Activated naive CD8-positive, alpha-beta T cell treated with anti-CD3 and anti-CD28 coated beads, Interleukin-2, amount 10 ng/mL, durations not matched to agents 7 days and 5 days (primary cell): ENCODE data around the gene HAX1. TPM values are rescaled to one million over a fixed set of nuclear protein-coding genes. Genes with fewer than 3 reads are reported as not detected.
"Not testable (repeated sequence)": the region's sequence is repeated elsewhere in the genome, so short reads cannot be mapped to it uniquely, and the experiment has no call there.

ENCODE experiments used
- ATAC-seq: fragments of 150-1000 bp; cut with Tn5 transposase; one replicate; pipeline ENCODE4 v1.10.0; 2021; ENCODE audit warnings: low read depth, moderate library complexity
- POLR2A ChIA-PET: fragments of 350-600 bp; sonication (Branson Sonifier 250); formaldehyde crosslinking; loops from one replicate; lab custom pipeline; 2021; ENCODE audit warnings: antibody characterized with exemption; lab: Charles Lee
- DNase-seq: peaks from one replicate; pipeline ENCODE4 v3.0.0; 2021
- H3K27ac Mint-ChIP-seq: one replicate; pipeline ENCODE4 v1.8.0; 2022; ENCODE audit warnings: mild to moderate bottlenecking, mixed read lengths
- H3K27me3 Mint-ChIP-seq: one replicate; pipeline ENCODE4 v1.8.0; 2022; ENCODE audit warnings: mild to moderate bottlenecking, moderate library complexity, mixed read lengths
- H3K36me3 Mint-ChIP-seq: one replicate; pipeline ENCODE4 v1.8.0; 2021; ENCODE audit warnings: mild to moderate bottlenecking, mixed read lengths
- H3K4me1 Mint-ChIP-seq: one replicate; pipeline ENCODE4 v1.8.0; 2021; ENCODE audit warnings: mixed read lengths
- H3K4me3 Mint-ChIP-seq: one replicate; pipeline ENCODE4 v1.8.0; 2022; ENCODE audit warnings: mild to moderate bottlenecking, moderate library complexity, mixed read lengths
- H3K9me3 Mint-ChIP-seq: one replicate; pipeline ENCODE4 v1.8.0; 2021; ENCODE audit warnings: mixed read lengths
- total RNA-seq, 2 experiments: library from RNA; stranded (reverse); gene quantifications; one replicate each; pipeline ENCODE4 v1.2.3, GENCODE V29; 2021

The HAX1 gene
- total RNA-seq, 2 experiments from 2014 or later = 99.7 to 102 TPM

DNA sequence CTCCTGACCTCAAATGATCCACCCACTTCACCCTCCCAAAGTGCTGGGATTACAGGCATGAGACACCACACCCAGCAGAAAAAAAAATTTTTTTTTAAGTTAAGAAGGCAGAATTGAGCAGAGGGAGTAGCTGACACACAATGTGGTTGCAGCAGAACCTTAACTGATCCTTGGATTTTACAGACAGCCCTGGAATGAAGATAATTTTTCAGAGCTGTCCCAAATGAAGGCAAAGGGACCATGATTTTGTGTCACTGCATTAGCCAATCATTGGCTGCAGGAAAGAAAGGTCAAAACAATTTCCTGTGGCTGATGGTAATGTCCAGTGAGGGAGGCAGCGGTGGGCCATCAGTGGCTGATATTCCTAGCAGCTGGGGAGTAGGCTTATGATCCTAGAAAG lies 29.2 kb downstream of the HAX1 start:
- H3K27me3 Mint-ChIP-seq = peaks cover 5% of the 10 kb centered on the region
- no peaks in the 10 kb centered on the region for H3K4me1 Mint-ChIP-seq
- H3K4me3 Mint-ChIP-seq = no peak overlapping the region
- no peak for DNase-seq
- ATAC-seq = no peak
- POLR2A ChIA-PET = no interaction called here
- H3K27ac Mint-ChIP-seq = no peak overlapping the region
- peaks cover 2% of the 10 kb centered on the region for H3K9me3 Mint-ChIP-seq
- H3K36me3 Mint-ChIP-seq = no peaks in the 10 kb centered on the region

DNA sequence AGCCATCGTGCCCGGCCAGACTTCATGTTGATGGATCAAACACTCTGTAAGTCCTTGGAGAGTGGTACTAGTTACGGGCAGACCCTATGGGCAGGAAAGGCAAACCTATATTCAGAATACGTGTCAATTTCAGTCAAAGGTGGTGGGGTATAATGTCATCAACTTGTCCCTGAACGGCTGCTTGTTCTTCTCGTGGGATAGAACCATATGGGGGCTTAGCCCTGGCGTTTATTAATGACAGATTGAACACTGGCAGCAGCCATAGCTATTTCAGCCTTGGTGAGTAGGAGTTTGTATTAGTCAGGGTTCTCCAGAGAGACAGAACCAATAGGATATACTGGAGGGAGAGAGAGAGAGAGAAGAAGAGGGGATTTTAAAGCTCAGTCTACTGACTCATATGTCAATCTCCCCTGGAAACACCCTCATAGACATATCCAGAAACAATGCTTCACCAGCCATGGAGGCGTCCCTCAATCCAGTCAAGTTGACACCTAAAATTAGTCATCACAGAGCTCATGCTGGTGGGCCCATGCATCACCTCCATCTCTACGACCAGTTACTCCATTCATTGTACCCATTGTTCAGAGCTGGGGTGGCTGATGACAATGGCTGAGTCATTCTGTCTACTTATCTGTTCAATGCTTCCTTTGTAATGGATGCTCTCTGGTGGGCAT lies 32.4 kb downstream of the HAX1 start:
- Mint-ChIP-seq H3K4me1 (no peaks in the 10 kb centered on the region), H3K36me3 (no peaks in the 10 kb centered on the region), H3K4me3 (no peak overlapping the region), H3K27ac (no peak overlapping the region), H3K9me3 (no peaks in the 10 kb centered on the region), H3K27me3 (peaks cover 5% of the 10 kb centered on the region)
- ATAC-seq = no peak
- DNase-seq = no peak
- POLR2A ChIA-PET = no interaction called here

GRCh38 chr1:154306151-154306550 lies 33.7 kb downstream of the HAX1 start:
- no peaks in the 10 kb centered on the region for H3K36me3 Mint-ChIP-seq
- no peaks in the 10 kb centered on the region for H3K9me3 Mint-ChIP-seq
- H3K27ac Mint-ChIP-seq = no peak overlapping the region

DNA sequence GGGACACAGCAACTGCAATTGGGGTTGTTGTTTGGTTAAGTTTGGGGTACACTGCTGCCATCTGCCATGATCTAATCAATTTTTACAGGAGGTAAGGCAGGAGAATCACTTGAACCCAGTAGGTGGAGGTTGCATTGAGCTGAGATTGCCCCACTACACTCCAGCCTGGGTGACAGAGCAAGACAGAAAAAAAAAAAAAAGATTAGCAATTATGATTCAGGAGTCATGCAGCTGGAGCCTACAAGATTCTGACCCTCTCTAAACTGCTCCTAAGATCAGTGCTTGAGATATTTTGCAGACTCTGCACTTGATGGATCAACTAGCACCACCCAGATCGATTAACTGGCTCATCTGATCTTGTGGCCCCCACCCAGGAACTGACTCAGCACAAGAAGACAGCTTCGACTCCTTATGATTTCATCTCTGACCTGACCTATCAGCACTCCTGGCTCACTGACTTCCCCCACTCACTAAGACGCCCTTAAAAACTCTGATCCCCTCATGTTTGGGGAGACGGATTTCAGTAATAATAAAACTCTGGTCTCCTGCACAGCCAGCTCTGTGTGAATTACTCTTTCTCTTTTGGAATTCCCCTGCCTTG lies 35.3 kb downstream of the HAX1 start:
- H3K36me3 Mint-ChIP-seq, H3K4me3 Mint-ChIP-seq, H3K4me1 Mint-ChIP-seq, H3K27me3 Mint-ChIP-seq, POLR2A ChIA-PET, DNase-seq, H3K9me3 Mint-ChIP-seq, ATAC-seq, H3K27ac Mint-ChIP-seq: not testable (repeated sequence)

More at GRCh38 chr1:154306151-154306550, 33.7 kb downstream of the HAX1 start:
- no peak overlapping the region for H3K4me3 Mint-ChIP-seq
- H3K27me3 Mint-ChIP-seq = peaks cover 2% of the 10 kb centered on the region
- DNase-seq = no peak
- POLR2A ChIA-PET = no interaction called here
- no peaks in the 10 kb centered on the region for H3K4me1 Mint-ChIP-seq
- ATAC-seq = no peak

- H3K27me3 Mint-ChIP-seq, DNase-seq, H3K36me3 Mint-ChIP-seq, POLR2A ChIA-PET, H3K4me1 Mint-ChIP-seq, H3K27ac Mint-ChIP-seq, ATAC-seq, H3K9me3 Mint-ChIP-seq, H3K4me3 Mint-ChIP-seq: not testable (repeated sequence)
Measured at GRCh38 chr1:154309136-154309535, 36.7 kb downstream of the HAX1 start.

DNA sequence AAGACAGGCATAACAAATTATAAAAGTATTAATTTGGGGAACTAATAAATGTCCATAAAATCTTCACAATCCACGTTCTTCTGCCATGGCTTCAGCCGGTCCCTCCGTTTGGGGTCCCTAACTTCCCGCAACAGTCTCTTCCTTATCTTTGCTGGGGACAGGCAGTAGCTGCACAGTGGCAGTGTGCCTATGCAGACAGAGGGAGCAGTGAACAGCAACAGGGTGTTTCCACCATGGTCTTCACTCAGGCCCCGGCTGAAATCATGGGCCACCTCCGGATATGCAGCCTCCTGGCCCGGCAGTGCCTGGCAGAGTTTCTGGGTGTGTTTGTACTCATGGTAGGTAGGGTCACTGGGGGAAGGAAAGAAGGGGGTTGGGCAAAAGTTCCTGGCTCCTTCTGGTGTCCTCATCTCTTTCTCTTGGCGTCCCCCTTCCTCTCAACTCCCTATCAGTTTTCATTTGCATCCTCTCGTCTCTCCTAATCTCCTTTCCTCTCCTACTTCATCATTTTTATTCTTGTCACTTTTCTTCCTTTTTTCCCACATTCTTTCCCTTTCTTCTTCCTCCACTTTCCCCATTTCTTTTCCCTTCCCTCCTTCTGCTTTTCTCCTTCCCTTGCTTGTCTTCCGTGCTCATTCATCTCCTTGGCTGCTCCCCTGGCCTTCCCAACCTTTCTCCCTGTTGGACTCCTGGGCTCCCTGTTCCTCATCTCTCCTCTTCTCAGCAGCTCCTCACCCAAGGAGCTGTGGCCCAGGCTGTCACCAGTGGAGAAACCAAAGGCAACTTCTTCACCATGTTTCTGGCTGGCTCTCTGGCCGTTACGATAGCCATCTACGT lies 40.0 kb downstream of the HAX1 start:
- H3K9me3 Mint-ChIP-seq, H3K36me3 Mint-ChIP-seq, H3K27ac Mint-ChIP-seq, DNase-seq, H3K27me3 Mint-ChIP-seq, H3K4me3 Mint-ChIP-seq, POLR2A ChIA-PET, H3K4me1 Mint-ChIP-seq, ATAC-seq: not testable (repeated sequence)

DNA sequence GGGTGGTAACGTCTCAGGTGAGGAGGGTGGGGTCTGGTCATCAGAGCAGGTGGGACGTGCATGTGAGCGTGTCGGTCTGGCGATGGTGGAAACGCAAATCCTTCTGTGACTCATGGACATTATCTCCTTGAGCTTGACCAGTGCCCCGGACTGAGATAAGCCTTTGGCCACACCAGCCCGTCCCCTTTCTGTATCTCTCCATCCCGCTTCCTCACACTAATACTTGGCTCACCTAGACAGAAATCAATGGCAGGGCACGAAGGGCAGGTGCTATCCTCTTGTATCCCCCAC lies 40.6 kb downstream of the HAX1 start:
- H3K4me1 Mint-ChIP-seq = no peaks in the 10 kb centered on the region
- POLR2A ChIA-PET = no interaction called here
- peaks cover 4% of the 10 kb centered on the region for H3K27me3 Mint-ChIP-seq
- H3K27ac Mint-ChIP-seq = no peak overlapping the region
- peaks cover 3% of the 10 kb centered on the region for H3K36me3 Mint-ChIP-seq
- peaks cover 3% of the 10 kb centered on the region for H3K9me3 Mint-ChIP-seq
- DNase-seq (no peak), ATAC-seq (no peak)
- H3K4me3 Mint-ChIP-seq = no peak overlapping the region

DNA sequence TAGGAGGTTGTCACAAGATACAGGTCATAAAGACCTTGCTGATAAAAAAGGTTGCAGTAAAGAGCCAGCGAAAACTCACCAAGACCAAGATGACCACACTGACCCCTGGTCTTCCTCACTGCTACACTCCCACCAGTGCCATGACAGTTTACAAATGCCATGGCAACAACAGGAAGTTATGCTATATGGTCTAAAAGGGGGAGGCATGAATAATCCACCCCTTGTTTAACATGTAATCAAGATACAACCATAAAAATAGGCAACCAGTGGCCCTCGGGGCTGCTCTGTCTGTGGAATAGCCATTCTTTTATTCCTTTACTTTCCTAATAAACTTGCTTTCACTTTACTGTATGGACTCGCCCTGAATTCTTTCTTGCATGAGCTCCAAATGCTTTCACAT lies 41.8 kb downstream of the HAX1 start:
- H3K4me1 Mint-ChIP-seq, ATAC-seq, H3K27me3 Mint-ChIP-seq, H3K4me3 Mint-ChIP-seq, H3K27ac Mint-ChIP-seq, H3K36me3 Mint-ChIP-seq, POLR2A ChIA-PET, H3K9me3 Mint-ChIP-seq, DNase-seq: not testable (repeated sequence)

DNA sequence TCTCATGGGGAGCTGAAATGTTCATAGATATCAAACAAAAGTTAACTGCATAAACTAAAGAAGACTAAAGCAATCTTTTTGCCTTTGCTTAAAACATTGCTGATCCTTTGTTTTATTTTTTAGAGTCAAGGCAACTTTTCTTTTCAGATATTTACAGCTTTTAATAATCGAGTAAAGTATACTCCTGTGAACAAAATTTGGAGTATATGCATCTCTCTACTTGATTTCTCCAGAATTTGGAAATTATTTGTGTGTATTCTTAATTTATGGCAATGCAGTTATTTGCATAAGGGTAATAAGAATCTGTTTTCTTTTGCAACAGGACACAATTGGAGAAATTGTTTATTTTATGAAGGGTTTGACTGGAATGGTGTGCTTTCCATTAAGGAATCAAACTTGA lies 44.3 kb downstream of the HAX1 start:
- Mint-ChIP-seq H3K27me3 (peaks cover 7% of the 10 kb centered on the region), H3K27ac (no peak overlapping the region), H3K36me3 (peaks cover 4% of the 10 kb centered on the region), H3K4me1 (no peaks in the 10 kb centered on the region), H3K4me3 (no peak overlapping the region), H3K9me3 (peaks cover 5% of the 10 kb centered on the region)
- POLR2A ChIA-PET = no interaction called here
- ATAC-seq = no peak
- DNase-seq = no peak

- POLR2A ChIA-PET = no interaction called here
- ATAC-seq = no peak
Measured at GRCh38 chr1:154318386-154318785, 46.0 kb downstream of the HAX1 start.

GRCh38 chr1:154320882-154321608 lies 48.6 kb downstream of the HAX1 start, which contains the start of gene AQP10:
AQP10 (plus strand) TSS chr1:154321093; CDS start chr1:154321156, 63 bp downstream.
- Mint-ChIP-seq H3K27ac (no peak within 1 kb of the TSS), H3K36me3 (peaks cover 4% of the 10 kb centered on the region), H3K27me3 (peaks cover 12% of the 10 kb centered on the region), H3K4me1 (peaks cover 10% of the 10 kb centered on the region), H3K4me3 (no peak within 1 kb of the TSS), H3K9me3 (peaks cover 5% of the 10 kb centered on the region)
- POLR2A ChIA-PET = no interaction called here
- DNase-seq (no peak), ATAC-seq (no peak)

More at GRCh38 chr1:154318386-154318785, 46.0 kb downstream of the HAX1 start:
- no peak for DNase-seq
- Mint-ChIP-seq H3K4me1 (no peaks in the 10 kb centered on the region), H3K27me3 (peaks cover 12% of the 10 kb centered on the region), H3K4me3 (no peak overlapping the region), H3K36me3 (peaks cover 4% of the 10 kb centered on the region), H3K27ac (no peak overlapping the region), H3K9me3 (peaks cover 5% of the 10 kb centered on the region)

DNA sequence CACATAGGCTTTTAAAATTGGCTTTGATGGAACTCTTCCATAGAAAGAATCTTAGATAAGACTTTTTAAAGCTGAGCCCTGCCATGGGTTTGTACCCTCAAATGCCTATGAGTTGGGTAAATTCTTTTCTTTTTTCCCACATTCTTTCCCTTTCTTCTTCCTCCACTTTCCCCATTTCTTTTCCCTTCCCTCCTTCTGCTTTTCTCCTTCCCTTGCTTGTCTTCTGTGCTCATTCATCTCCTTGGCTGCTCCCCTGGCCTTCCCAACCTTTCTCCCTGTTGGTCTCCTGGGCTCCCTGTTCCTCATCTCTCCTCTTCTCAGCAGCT lies 49.1 kb downstream of the HAX1 start:
- DNase-seq, POLR2A ChIA-PET, H3K36me3 Mint-ChIP-seq, H3K27ac Mint-ChIP-seq, ATAC-seq, H3K9me3 Mint-ChIP-seq, H3K4me3 Mint-ChIP-seq: not testable (repeated sequence)
- Mint-ChIP-seq H3K27me3 (peaks cover 12% of the 10 kb centered on the region), H3K4me1 (peaks cover 14% of the 10 kb centered on the region)

- no peaks in the 10 kb centered on the region for H3K9me3 Mint-ChIP-seq
Measured at GRCh38 chr1:154323493-154323892, 51.1 kb downstream of the HAX1 start.

More at GRCh38 chr1:154323493-154323892, 51.1 kb downstream of the HAX1 start:
- POLR2A ChIA-PET = interaction anchor here (4.9 kb wide), 1 partner anchor 12 kb away, joined by 46 read pairs; no protein-coding TSS in a partner anchor
- Mint-ChIP-seq H3K27ac (no peak overlapping the region), H3K4me1 (peaks cover 29% of the 10 kb centered on the region), H3K4me3 (no peak overlapping the region), H3K36me3 (no peaks in the 10 kb centered on the region), H3K27me3 (peaks cover 12% of the 10 kb centered on the region)
- no peak for ATAC-seq
- DNase-seq = no peak
